CD14-positive monocyte (primary cell): ENCODE data around the gene WIPF2. TPM values are rescaled to one million over a fixed set of nuclear protein-coding genes. Genes with fewer than 3 reads are reported as not detected.
"Not testable (repeated sequence)": the region's sequence is repeated elsewhere in the genome, so short reads cannot be mapped to it uniquely, and the experiment has no call there.

Experiments used
- DNase-seq, 3 donors: peaks; one replicate each; pipeline ENCODE4 v3.0.0-alpha.2; 2011 to 2022
- H2AFZ ChIP-seq: 2 replicates; pipeline ENCODE4 v1.6.0; 2012; ENCODE audit warnings: mild to moderate bottlenecking, low read depth, low read length, inconsistent platforms; ENCODE audit not compliant: insufficient read depth, poor library complexity, severe bottlenecking
- H3K27ac ChIP-seq, 2 donors: 1 replicate in 1 of 2; 2 replicates in 1 of 2; pipeline ENCODE4 v1.5.1; 2012 to 2013; ENCODE audit warnings: low read length in 2 of 2, control low read depth in 1 of 2, inconsistent platforms in 1 of 2, low read depth in 1 of 2, mild to moderate bottlenecking in 1 of 2
- H3K27me3 ChIP-seq, 2 donors: one replicate each; pipeline versions ENCODE4 v1.6.0 to v1.6.1; 2011 to 2013; ENCODE audit warnings: low read length in 2 of 2; ENCODE audit not compliant: control insufficient read depth in 2 of 2, insufficient read depth in 2 of 2
- H3K36me3 ChIP-seq, 2 donors: replicated peaks in 1 of 2; 1 replicate in 1 of 2; 2 replicates in 1 of 2; pipeline versions ENCODE4 v1.5.1 to v1.6.1; 2012 to 2013; ENCODE audit warnings: low read length in 2 of 2, control low read depth in 1 of 2, inconsistent platforms in 1 of 2, mild to moderate bottlenecking in 1 of 2; ENCODE audit not compliant: insufficient read depth in 2 of 2, control insufficient read depth in 1 of 2
- H3K4me1 ChIP-seq, 2 donors: 1 replicate in 1 of 2; 2 replicates in 1 of 2; pipeline versions ENCODE4 v1.5.1 to v1.6.1; 2012 to 2013; ENCODE audit warnings: low read length in 2 of 2, control low read depth in 1 of 2, inconsistent platforms in 1 of 2, mild to moderate bottlenecking in 1 of 2, moderate library complexity in 1 of 2; ENCODE audit not compliant: insufficient read depth in 2 of 2, control insufficient read depth in 1 of 2
- H3K4me2 ChIP-seq: replicated peaks from 2 replicates; pipeline ENCODE3; 2012; ENCODE audit warnings: low read length, moderate library complexity, mild to moderate bottlenecking; ENCODE audit not compliant: poor library complexity, severe bottlenecking; ENCODE audit errors: extremely low read depth
- H3K4me3 ChIP-seq, 3 experiments: fragments of 200-600 bp in 1 of 3; sonication (generic) in 1 of 3; replicated peaks in 1 of 3; 1 replicate in 2 of 3; 2 replicates in 1 of 3; pipeline ENCODE4 v1.5.1; 2011 to 2013; ENCODE audit warnings: low read length in 3 of 3, mild to moderate bottlenecking in 3 of 3, control low read depth in 2 of 3, low read depth in 2 of 3, inconsistent platforms in 1 of 3, moderate library complexity in 1 of 3
- H3K79me2 ChIP-seq: 2 replicates; pipeline ENCODE4 v1.6.0; 2012; ENCODE audit warnings: mild to moderate bottlenecking, control low read depth, inconsistent platforms, low read length, moderate library complexity; ENCODE audit not compliant: insufficient read depth
- H3K9ac ChIP-seq: 2 replicates; pipeline ENCODE4 v1.6.0; 2017; ENCODE audit warnings: low read length, mild to moderate bottlenecking; ENCODE audit not compliant: insufficient read depth, poor library complexity, severe bottlenecking
- H3K9me3 ChIP-seq, 2 donors: replicated peaks in 1 of 2; 1 replicate in 1 of 2; 2 replicates in 1 of 2; pipeline versions ENCODE4 v1.5.1 to v1.6.1; 2012 to 2013; ENCODE audit warnings: low read length in 2 of 2, control low read depth in 1 of 2; ENCODE audit not compliant: control insufficient read depth in 1 of 2, insufficient read depth in 1 of 2
- H4K20me1 ChIP-seq: 2 replicates; pipeline ENCODE4 v1.6.0; 2012; ENCODE audit warnings: mild to moderate bottlenecking, low read length, control low read depth, moderate library complexity; ENCODE audit not compliant: insufficient read depth
- H3K27ac Mint-ChIP-seq, 7 donors: one replicate each; pipeline ENCODE4 v1.8.0; 2020; ENCODE audit warnings: mild to moderate bottlenecking in 7 of 7, mixed read lengths in 7 of 7, moderate library complexity in 6 of 7, inconsistent platforms in 2 of 7
- H3K27me3 Mint-ChIP-seq, 3 donors: one replicate each; pipeline ENCODE4 v1.8.0; 2021 to 2022; ENCODE audit warnings: low read depth in 3 of 3, mild to moderate bottlenecking in 3 of 3, mixed read lengths in 3 of 3, moderate library complexity in 3 of 3, inconsistent platforms in 1 of 3
- H3K36me3 Mint-ChIP-seq, 2 donors: one replicate each; pipeline ENCODE4 v1.8.0; 2020; ENCODE audit warnings: mixed read lengths in 2 of 2, inconsistent platforms in 1 of 2, mild to moderate bottlenecking in 1 of 2
- H3K4me1 Mint-ChIP-seq: one replicate; pipeline ENCODE4 v1.8.0; 2020; ENCODE audit warnings: mild to moderate bottlenecking, mixed read lengths
- H3K4me3 Mint-ChIP-seq, 2 donors: one replicate each; pipeline ENCODE4 v1.8.0; 2020; ENCODE audit warnings: mild to moderate bottlenecking in 2 of 2, mixed read lengths in 2 of 2, moderate library complexity in 1 of 2
- H3K9me3 Mint-ChIP-seq, 7 donors: one replicate each; pipeline ENCODE4 v1.8.0; 2020 to 2022; ENCODE audit warnings: mixed read lengths in 7 of 7, mild to moderate bottlenecking in 6 of 7, moderate library complexity in 6 of 7, inconsistent platforms in 2 of 7
- WGBS: methylation state at CpG from one replicate; pipeline ENCODE4 v1.1.5; 2013; ENCODE audit warnings: missing lambda C conversion rate; ENCODE audit not compliant: insufficient coverage; 5-methylcytosine and 5-hydroxymethylcytosine counted together
- intact Hi-C, 2 donors: fragments of 100-400 bp; cut with micrococcal nuclease; formaldehyde crosslinking; loops; one replicate each; pipeline versions ENCODE4 v1.15.0 to v1.15.1; 2023
- polyA plus RNA-seq, 3 donors: library from polyadenylated mRNA; depleted of rRNA in 1 of 3; unstranded in 2 of 3; stranded (reverse) in 1 of 3; fragments of 300-500 nt in 2 of 3; fragments of >200 nt in 1 of 3; fragmentation: Illumina TruSeq in 2 of 3; gene quantifications; 1 replicate in 2 of 3; 2 replicates in 1 of 3; pipeline ENCODE4 v1.2.3, GENCODE V29; 2012 to 2021
- TF ChIP-seq, protein P1 (sequence below): fragments of 200-600 bp; IDR thresholded peaks from one replicate; pipeline ENCODE4 v1.8.0; 2022; ENCODE audit warnings: antibody characterized with exemption, mild to moderate bottlenecking

WIPF2 gene
- polyA plus RNA-seq, 3 donors, result 5.2 to 9.7 (median 8.4) TPM

DNA sequence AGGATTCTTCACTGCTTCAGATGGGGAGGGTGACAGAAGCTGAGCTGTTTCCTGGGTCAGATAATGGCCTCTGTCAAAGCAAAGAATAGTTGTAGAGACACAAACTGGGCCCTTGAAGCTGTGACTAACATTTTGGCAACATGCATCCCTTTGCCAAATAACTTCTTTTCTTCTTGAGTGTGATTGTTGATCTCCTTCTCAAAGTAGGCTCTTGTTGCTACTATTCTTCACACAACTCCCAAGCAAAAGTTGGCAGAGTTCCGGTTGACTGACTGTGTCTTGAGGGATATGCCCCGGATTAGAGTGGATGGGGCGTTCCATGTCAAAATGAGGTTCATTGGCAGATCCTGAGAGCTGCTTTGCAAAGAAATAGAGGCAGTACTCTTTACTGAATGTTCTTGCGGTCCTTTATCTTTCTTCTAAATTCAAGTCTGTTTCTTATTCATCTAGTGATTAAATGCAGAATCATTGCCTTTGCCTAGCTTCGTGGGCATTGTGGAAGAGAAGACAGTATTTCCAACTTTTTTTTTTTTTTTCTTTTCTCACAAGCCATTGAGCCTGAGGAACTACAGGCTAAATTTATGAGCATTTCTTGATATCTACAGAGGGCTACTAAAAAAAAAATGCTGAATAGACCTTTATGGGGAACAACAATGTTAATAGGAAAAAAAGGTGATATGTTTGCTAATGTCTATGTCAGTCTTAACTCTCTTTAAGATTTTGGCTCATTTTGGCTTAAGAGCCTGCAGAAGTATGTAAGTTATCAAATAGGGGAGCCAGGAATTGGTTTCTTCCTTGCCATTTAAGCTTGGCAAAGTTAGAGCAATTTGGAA is 5.8 kb downstream of the WIPF2 start:
- peaks cover 85% of the 10 kb centered on the region for H3K79me2 ChIP-seq
- peaks cover 7 to 10% of the 10 kb centered on the region in 2 donors for H3K4me1 ChIP-seq
- no peak overlapping the region for H3K27ac ChIP-seq
- H3K27me3 ChIP-seq, result no peaks in the 10 kb centered on the region
- no peak overlapping the region for H3K4me2 ChIP-seq
- Mint-ChIP-seq H3K27me3 (no peaks in the 10 kb centered on the region), H3K9me3 (peaks cover 0 to 3% (median 0%) of the 10 kb centered on the region in 7 donors), H3K27ac (no peak overlapping the region), H3K36me3 (peaks cover 22 to 52% of the 10 kb centered on the region in 2 donors), H3K4me1 (peaks cover 16% of the 10 kb centered on the region), H3K4me3 (no peak overlapping the region)
- TF ChIP-seq, protein P1, sequence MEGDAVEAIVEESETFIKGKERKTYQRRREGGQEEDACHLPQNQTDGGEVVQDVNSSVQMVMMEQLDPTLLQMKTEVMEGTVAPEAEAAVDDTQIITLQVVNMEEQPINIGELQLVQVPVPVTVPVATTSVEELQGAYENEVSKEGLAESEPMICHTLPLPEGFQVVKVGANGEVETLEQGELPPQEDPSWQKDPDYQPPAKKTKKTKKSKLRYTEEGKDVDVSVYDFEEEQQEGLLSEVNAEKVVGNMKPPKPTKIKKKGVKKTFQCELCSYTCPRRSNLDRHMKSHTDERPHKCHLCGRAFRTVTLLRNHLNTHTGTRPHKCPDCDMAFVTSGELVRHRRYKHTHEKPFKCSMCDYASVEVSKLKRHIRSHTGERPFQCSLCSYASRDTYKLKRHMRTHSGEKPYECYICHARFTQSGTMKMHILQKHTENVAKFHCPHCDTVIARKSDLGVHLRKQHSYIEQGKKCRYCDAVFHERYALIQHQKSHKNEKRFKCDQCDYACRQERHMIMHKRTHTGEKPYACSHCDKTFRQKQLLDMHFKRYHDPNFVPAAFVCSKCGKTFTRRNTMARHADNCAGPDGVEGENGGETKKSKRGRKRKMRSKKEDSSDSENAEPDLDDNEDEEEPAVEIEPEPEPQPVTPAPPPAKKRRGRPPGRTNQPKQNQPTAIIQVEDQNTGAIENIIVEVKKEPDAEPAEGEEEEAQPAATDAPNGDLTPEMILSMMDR, result no peak
- H3K9ac ChIP-seq, result no peak overlapping the region
- H2AFZ ChIP-seq, result no peak overlapping the region
- intact Hi-C loops, result no loop called here
- no peak for DNase-seq
- H3K9me3 ChIP-seq, result no peaks in the 10 kb centered on the region
- H3K36me3 ChIP-seq, result peaks cover 15 to 46% of the 10 kb centered on the region in 2 donors
- 100% methylated on average over 3 of the region's 5 CpGs for WGBS
- H4K20me1 ChIP-seq, result peaks cover 54% of the 10 kb centered on the region
- H3K4me3 ChIP-seq, result no peak overlapping the region

DNA sequence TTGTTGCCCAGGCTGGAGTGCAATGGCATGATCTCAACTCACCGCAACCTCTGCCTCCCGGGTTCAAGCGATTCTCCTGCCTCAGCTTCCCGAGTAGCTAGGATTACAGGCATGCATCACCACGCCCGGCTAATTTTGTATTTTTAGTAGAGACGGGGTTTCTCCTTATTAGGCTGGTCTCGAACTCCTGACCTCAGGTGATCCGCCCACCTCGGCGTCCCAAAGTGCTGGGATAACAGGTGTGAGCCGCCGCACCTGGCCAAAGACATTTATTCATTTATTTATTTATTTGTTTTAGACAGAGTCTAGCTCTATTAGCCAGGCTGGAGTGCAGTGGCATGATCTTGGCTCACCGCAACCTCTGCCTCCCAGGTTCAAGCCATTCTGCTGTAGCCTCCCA is 10.0 kb downstream of the WIPF2 start:
- H3K27me3 ChIP-seq, H3K4me1 Mint-ChIP-seq, H3K4me3 Mint-ChIP-seq, H3K4me2 ChIP-seq, H3K27ac ChIP-seq, H3K27me3 Mint-ChIP-seq, H2AFZ ChIP-seq, DNase-seq, H3K9me3 Mint-ChIP-seq, H3K27ac Mint-ChIP-seq, H3K9me3 ChIP-seq, H3K4me1 ChIP-seq, H3K9ac ChIP-seq, intact Hi-C loops, H3K4me3 ChIP-seq: not testable (repeated sequence)
- peaks cover 31 to 85% of the 10 kb centered on the region in 2 donors for H3K36me3 ChIP-seq
- H3K79me2 ChIP-seq, result peaks cover 89% of the 10 kb centered on the region
- 95% methylated on average over 4 of the region's 14 CpGs for WGBS
- peaks cover 87% of the 10 kb centered on the region for H4K20me1 ChIP-seq
- peaks cover 32 to 75% of the 10 kb centered on the region in 2 donors for H3K36me3 Mint-ChIP-seq
